Upper lobe of left lung (tissue), 4 donors: ENCODE data around the gene SMYD3.

Source experiments
- POLR2AphosphoS5 ChIP-seq, 2 donors: sonication (generic); formaldehyde crosslinking; IDR thresholded peaks; one replicate each; pipeline ENCODE4 v1.5.1; 2017; ENCODE audit warnings: antibody characterized with exemption in 2 of 2
- TF ChIP-seq, protein P1 (sequence below), 6 experiments: fragments of 450-650 bp in 4 of 6; fragments of 200-600 bp in 2 of 6; sonication (generic) in 2 of 6; IDR thresholded peaks; one replicate each; pipeline ENCODE4 v1.5.1; 2016 to 2019; ENCODE audit warnings: antibody characterized with exemption in 6 of 6

DNA sequence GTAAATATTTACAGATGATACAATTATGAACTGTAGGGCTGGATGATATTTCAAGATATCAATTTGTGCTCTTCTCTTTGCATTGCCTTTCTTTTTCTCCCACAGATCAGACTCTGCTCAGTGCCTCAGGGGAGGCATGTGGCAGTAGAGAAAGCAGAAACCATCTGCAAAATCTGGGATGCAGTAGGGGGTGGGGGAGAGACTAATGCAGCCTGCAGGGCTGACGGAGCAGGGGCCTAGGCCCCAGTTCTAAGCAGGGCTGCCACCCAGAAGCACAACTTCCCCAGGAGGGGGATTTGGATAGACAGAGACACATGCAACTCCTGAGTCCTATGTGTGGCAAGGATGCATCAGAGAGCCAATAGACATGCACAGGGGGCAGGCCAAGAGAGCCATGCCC is 511.6 kb downstream of the SMYD3 start:
- TF ChIP-seq, protein P1, sequence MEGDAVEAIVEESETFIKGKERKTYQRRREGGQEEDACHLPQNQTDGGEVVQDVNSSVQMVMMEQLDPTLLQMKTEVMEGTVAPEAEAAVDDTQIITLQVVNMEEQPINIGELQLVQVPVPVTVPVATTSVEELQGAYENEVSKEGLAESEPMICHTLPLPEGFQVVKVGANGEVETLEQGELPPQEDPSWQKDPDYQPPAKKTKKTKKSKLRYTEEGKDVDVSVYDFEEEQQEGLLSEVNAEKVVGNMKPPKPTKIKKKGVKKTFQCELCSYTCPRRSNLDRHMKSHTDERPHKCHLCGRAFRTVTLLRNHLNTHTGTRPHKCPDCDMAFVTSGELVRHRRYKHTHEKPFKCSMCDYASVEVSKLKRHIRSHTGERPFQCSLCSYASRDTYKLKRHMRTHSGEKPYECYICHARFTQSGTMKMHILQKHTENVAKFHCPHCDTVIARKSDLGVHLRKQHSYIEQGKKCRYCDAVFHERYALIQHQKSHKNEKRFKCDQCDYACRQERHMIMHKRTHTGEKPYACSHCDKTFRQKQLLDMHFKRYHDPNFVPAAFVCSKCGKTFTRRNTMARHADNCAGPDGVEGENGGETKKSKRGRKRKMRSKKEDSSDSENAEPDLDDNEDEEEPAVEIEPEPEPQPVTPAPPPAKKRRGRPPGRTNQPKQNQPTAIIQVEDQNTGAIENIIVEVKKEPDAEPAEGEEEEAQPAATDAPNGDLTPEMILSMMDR (IDR thresholded peaks at IDR 0.05): no peak
- no peak for TF ChIP-seq POLR2AphosphoS5 (IDR thresholded peaks at IDR 0.05)
